NCI-H128 (cell line): ENCODE measurements around the gene DKK2.

ENCODE experiments used
- DNase-seq: peaks from one replicate; lab custom pipeline; 2025; ENCODE audit not compliant: unreplicated experiment; lab: John Stamatoyannopoulos, UW

The DKK2 gene

GRCh38 chr4:107017443-107018343 lies 18.4 kb downstream of the DKK2 start:
- DNase-seq: no peak

GRCh38 chr4:107011312-107011711 lies 24.8 kb downstream of the DKK2 start:
- DNase-seq: no peak

GRCh38 chr4:107009196-107009968 lies 26.7 kb downstream of the DKK2 start:
- no peak for DNase-seq

- no peak for DNase-seq
Measured at GRCh38 chr4:107008115-107008514, 28.0 kb downstream of the DKK2 start.

- no peak for DNase-seq
Measured at GRCh38 chr4:107006218-107006617, 29.9 kb downstream of the DKK2 start.

GRCh38 chr4:106996490-106996889 lies 39.6 kb downstream of the DKK2 start:
- DNase-seq: no peak

GRCh38 chr4:106993827-106994226 lies 42.3 kb downstream of the DKK2 start:
- no peak for DNase-seq

- no peak for DNase-seq
Measured at GRCh38 chr4:106987311-106987710, 48.8 kb downstream of the DKK2 start.

GRCh38 chr4:106986486-106986885 lies 49.6 kb downstream of the DKK2 start:
- no peak for DNase-seq

GRCh38 chr4:106985830-106986229 lies 50.3 kb downstream of the DKK2 start:
- no peak for DNase-seq

- no peak for DNase-seq
Measured at GRCh38 chr4:106982711-106983211, 53.4 kb downstream of the DKK2 start.

GRCh38 chr4:106981431-106981830 lies 54.7 kb downstream of the DKK2 start:
- DNase-seq: no peak

- no peak for DNase-seq
Measured at GRCh38 chr4:106979476-106979875, 56.6 kb downstream of the DKK2 start.

GRCh38 chr4:106978046-106978774 lies 57.9 kb downstream of the DKK2 start:
- DNase-seq: no peak

GRCh38 chr4:106971636-106972035 lies 64.5 kb downstream of the DKK2 start:
- no peak for DNase-seq

- DNase-seq: no peak
Measured at GRCh38 chr4:106967892-106968291, 68.2 kb downstream of the DKK2 start.

GRCh38 chr4:106953036-106953705 lies 82.9 kb downstream of the DKK2 start:
- DNase-seq: no peak

- DNase-seq: no peak
Measured at GRCh38 chr4:106951891-106952290, 84.2 kb downstream of the DKK2 start.

GRCh38 chr4:106941841-106942240 lies 94.3 kb downstream of the DKK2 start:
- DNase-seq: no peak

- DNase-seq: no peak
Measured at GRCh38 chr4:106930522-106930921, 105.6 kb downstream of the DKK2 start.

GRCh38 chr4:106929248-106929647 lies 106.9 kb downstream of the DKK2 start:
- DNase-seq: no peak
